ENCODE measurements around the gene TBX18.
A peak's percentile ranks its signal among the peaks of the same experiment; 100 is the strongest.

TBX18 gene

GRCh38 chr6:84671183-84671582, 93.2 kb downstream of the TBX18 start:
- DNase-seq (ENCODE audit: low read depth): no peak

- DNase-seq (ENCODE audit: low read depth): no peak
These were observed 94.5 kb downstream of the TBX18 start for GRCh38 chr6:84669945-84670344.

- DNase-seq (ENCODE audit: low read depth): peak; percentile 73
These were observed 96.9 kb downstream of the TBX18 start for GRCh38 chr6:84667252-84668213.

GRCh38 chr6:84665401-84665800, 99.0 kb downstream of the TBX18 start:
- DNase-seq (ENCODE audit: low read depth): no peak

- no peak for DNase-seq (ENCODE audit: low read depth)
These were observed 100.5 kb downstream of the TBX18 start for GRCh38 chr6:84663866-84664265.

GRCh38 chr6:84657486-84657885, 106.9 kb downstream of the TBX18 start:
- peak; percentile 14 for DNase-seq (ENCODE audit: low read depth)

GRCh38 chr6:84657025-84657424, 107.4 kb downstream of the TBX18 start:
- DNase-seq (ENCODE audit: low read depth): no peak

- DNase-seq (ENCODE audit: low read depth): peak; percentile 14
These were observed 111.3 kb downstream of the TBX18 start for GRCh38 chr6:84653027-84653551.

GRCh38 chr6:84652356-84653026, 111.9 kb downstream of the TBX18 start:
- peak; percentile 97 for DNase-seq (ENCODE audit: low read depth)

- DNase-seq (ENCODE audit: low read depth): peak; percentile 23
These were observed 112.8 kb downstream of the TBX18 start for GRCh38 chr6:84651583-84651982.

- no peak for DNase-seq (ENCODE audit: low read depth)
These were observed 116.0 kb downstream of the TBX18 start for GRCh38 chr6:84648444-84648843.

GRCh38 chr6:84645563-84646266, 118.7 kb downstream of the TBX18 start:
- DNase-seq (ENCODE audit: low read depth): peak; percentile 77

GRCh38 chr6:84645000-84645399, 119.4 kb downstream of the TBX18 start:
- peak; percentile 79 for DNase-seq (ENCODE audit: low read depth)

GRCh38 chr6:84643778-84644177, 120.6 kb downstream of the TBX18 start:
- no peak for DNase-seq (ENCODE audit: low read depth)

- no peak for DNase-seq (ENCODE audit: low read depth)
These were observed 123.3 kb downstream of the TBX18 start for GRCh38 chr6:84641076-84641475.

GRCh38 chr6:84639396-84639795, 125.0 kb downstream of the TBX18 start:
- DNase-seq (ENCODE audit: low read depth): no peak

GRCh38 chr6:84638286-84638685, 126.1 kb downstream of the TBX18 start:
- no peak for DNase-seq (ENCODE audit: low read depth)
